Fibroblast of lung (primary cell): ENCODE measurements around the gene OSBPL1A. TPM values are rescaled to one million over a fixed set of nuclear protein-coding genes. Genes with fewer than 3 reads are reported as not detected.

Source experiments
- DNase-seq, 2 donors: peaks; one replicate each; pipeline versions ENCODE4 v3.0.0 to v3.0.0-alpha.2; 2010; ENCODE audit warnings: low read depth in 2 of 2
- H2AFZ ChIP-seq: 2 replicates; pipeline ENCODE4 v1.5.1; 2012; ENCODE audit warnings: low read length, control low read depth, inconsistent platforms
- H3K27ac ChIP-seq: 2 replicates; pipeline ENCODE4 v1.5.1; 2011; ENCODE audit warnings: low read length, control low read depth; ENCODE audit not compliant: insufficient read depth
- H3K27me3 ChIP-seq: 2 replicates; pipeline ENCODE4 v1.5.1; 2011; ENCODE audit warnings: mild to moderate bottlenecking, low read length; ENCODE audit not compliant: control insufficient read depth, insufficient read depth
- H3K36me3 ChIP-seq: 2 replicates; pipeline ENCODE4 v1.5.1; 2011; ENCODE audit warnings: low read length; ENCODE audit not compliant: control insufficient read depth, insufficient read depth
- H3K4me1 ChIP-seq: 2 replicates; pipeline ENCODE4 v1.5.1; 2011; ENCODE audit warnings: low read length; ENCODE audit not compliant: control insufficient read depth, insufficient read depth; ENCODE audit errors: extremely low read depth
- H3K4me2 ChIP-seq: 2 replicates; pipeline ENCODE4 v1.5.1; 2011; ENCODE audit warnings: low read length, control low read depth; ENCODE audit not compliant: insufficient read depth; ENCODE audit errors: extremely low read depth
- H3K4me3 ChIP-seq, 4 experiments: fragments of 200-600 bp in 1 of 4; sonication (generic) in 1 of 4; replicated peaks in 1 of 4; 2 replicates each; pipeline ENCODE4 v1.5.1; 2011 to 2016; ENCODE audit warnings: low read length in 4 of 4, low read depth in 3 of 4, mild to moderate bottlenecking in 3 of 4, control low read depth in 2 of 4, inconsistent platforms in 1 of 4, mixed read lengths in 1 of 4; ENCODE audit not compliant: insufficient read depth in 1 of 4; ENCODE audit errors: control extremely low read depth in 1 of 4
- H3K79me2 ChIP-seq: 2 replicates; pipeline ENCODE4 v1.5.1; 2012; ENCODE audit warnings: mild to moderate bottlenecking, low read length, inconsistent platforms; ENCODE audit not compliant: control insufficient read depth, insufficient read depth
- H3K9ac ChIP-seq: 2 replicates; pipeline ENCODE4 v1.5.1; 2011; ENCODE audit warnings: mild to moderate bottlenecking, low read length, control low read depth; ENCODE audit not compliant: insufficient read depth
- H3K9me3 ChIP-seq: 2 replicates; pipeline ENCODE4 v1.5.1; 2012; ENCODE audit warnings: low read depth, low read length; ENCODE audit not compliant: control insufficient read depth, insufficient read depth
- H4K20me1 ChIP-seq: 2 replicates; pipeline ENCODE4 v1.5.1; 2011; ENCODE audit warnings: low read length; ENCODE audit not compliant: control insufficient read depth, insufficient read depth; ENCODE audit errors: extremely low read depth
- EZH2 ChIP-seq: IDR thresholded peaks from 2 replicates; pipeline ENCODE4 v1.5.1; 2012; ENCODE audit warnings: low read length, control low read depth, mild to moderate bottlenecking; ENCODE audit errors: missing control alignments
- polyA plus RNA-seq, 2 donors: library from polyadenylated mRNA; depleted of rRNA in 1 of 2; stranded (reverse) in 1 of 2; unstranded in 1 of 2; fragments of >200 nt; gene quantifications; 2 replicates each; pipeline ENCODE4 v1.2.1, GENCODE V29; 2011 to 2012; ENCODE audit warnings: missing spikeins in 1 of 2
- total RNA-seq: library from RNA; depleted of rRNA; stranded (reverse); fragments of >200 nt; gene quantifications from 2 replicates; pipeline ENCODE4 v1.2.1, GENCODE V29; 2014
- TF ChIP-seq, protein P1 (sequence below), 2 donors: IDR thresholded peaks in 1 of 2; conservative IDR thresholded peaks in 1 of 2; 1 replicate in 1 of 2; 2 replicates in 1 of 2; pipeline ENCODE4 v1.5.1; 2011 to 2012; ENCODE audit warnings: low read length in 2 of 2, control low read depth in 1 of 2, inconsistent platforms in 1 of 2, low read depth in 1 of 2, mild to moderate bottlenecking in 1 of 2

The OSBPL1A gene
- total and polyA plus RNA-seq, 2 donors (not counting 1 experiment from before 2014, with no cell fraction given), result 67.5 to 73.3 TPM

GRCh38 chr18:24140697-24141096, 256.9 kb downstream of the OSBPL1A start:
- no peak overlapping the region for H3K9ac ChIP-seq
- no peaks in the 10 kb centered on the region for H3K4me1 ChIP-seq
- no peak for TF ChIP-seq EZH2
- TF ChIP-seq, protein P1, sequence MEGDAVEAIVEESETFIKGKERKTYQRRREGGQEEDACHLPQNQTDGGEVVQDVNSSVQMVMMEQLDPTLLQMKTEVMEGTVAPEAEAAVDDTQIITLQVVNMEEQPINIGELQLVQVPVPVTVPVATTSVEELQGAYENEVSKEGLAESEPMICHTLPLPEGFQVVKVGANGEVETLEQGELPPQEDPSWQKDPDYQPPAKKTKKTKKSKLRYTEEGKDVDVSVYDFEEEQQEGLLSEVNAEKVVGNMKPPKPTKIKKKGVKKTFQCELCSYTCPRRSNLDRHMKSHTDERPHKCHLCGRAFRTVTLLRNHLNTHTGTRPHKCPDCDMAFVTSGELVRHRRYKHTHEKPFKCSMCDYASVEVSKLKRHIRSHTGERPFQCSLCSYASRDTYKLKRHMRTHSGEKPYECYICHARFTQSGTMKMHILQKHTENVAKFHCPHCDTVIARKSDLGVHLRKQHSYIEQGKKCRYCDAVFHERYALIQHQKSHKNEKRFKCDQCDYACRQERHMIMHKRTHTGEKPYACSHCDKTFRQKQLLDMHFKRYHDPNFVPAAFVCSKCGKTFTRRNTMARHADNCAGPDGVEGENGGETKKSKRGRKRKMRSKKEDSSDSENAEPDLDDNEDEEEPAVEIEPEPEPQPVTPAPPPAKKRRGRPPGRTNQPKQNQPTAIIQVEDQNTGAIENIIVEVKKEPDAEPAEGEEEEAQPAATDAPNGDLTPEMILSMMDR (conservative IDR thresholded peaks at IDR 0.05 in 1 of 2, IDR thresholded peaks at IDR 0.05 in 1 of 2; ENCODE audit: low read depth in 1 of 2, low read length in 2 of 2), result no peak
- H2AFZ ChIP-seq, result no peak overlapping the region
- H3K79me2 ChIP-seq, result no peaks in the 10 kb centered on the region
- H3K9me3 ChIP-seq, result no peaks in the 10 kb centered on the region
- H3K4me3 ChIP-seq, result no peak overlapping the region
- no peaks in the 10 kb centered on the region for H3K36me3 ChIP-seq
- no peak for DNase-seq
- H3K4me2 ChIP-seq, result no peak overlapping the region
- no peaks in the 10 kb centered on the region for H3K27me3 ChIP-seq
- no peaks in the 10 kb centered on the region for H4K20me1 ChIP-seq
- no peak overlapping the region for H3K27ac ChIP-seq

DNA sequence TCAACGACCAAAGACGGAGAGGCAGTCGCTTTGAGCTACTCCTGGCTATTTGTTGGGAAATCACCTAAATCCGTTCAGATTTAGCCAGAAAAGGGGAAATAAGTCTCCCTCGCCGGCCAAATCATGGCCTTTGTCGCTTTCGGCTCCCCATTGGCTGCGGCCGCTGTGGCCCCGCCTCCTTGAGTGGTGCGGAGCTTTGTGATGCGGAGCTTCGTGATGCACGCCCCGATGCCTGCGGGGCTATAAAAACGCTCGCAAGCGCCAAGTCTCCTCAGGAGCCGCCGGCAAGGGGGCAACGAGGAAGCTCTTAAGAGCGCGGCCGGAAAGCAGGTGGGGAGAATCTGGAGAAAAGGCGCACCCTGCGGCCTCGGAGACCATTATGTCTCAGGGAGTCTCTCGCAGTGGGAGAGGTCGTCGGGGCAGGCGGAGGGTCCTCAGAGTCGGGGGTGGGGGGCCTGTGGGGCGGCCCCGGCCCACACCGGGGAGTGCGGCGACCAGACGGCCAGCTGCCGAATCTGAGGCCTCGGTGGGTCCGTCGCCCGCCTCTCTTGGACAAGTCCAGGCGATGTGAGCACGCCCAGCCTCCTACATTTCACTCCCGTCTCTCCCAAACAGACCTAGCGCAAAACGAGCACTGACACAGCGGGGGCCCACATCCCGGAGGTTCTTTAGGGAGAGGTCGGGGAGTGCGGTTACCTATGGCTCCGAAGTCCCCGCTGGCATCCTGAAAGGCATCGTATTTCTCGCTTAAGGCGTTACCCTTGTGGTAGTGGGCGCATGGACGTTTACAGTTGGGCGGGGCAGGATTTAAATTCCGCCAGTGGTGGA, 258.6 kb downstream of the OSBPL1A start, which contains the start of gene CABYR:
Gene CABYR, plus strand, starts transcription at position 274 of the 828 bp plus-strand sequence. CDS start 4,053 bp downstream, outside the sequence.
- no peaks in the 10 kb centered on the region for H3K36me3 ChIP-seq
- H3K9ac ChIP-seq, result peak within 1 kb of the TSS; percentile 49
- H4K20me1 ChIP-seq, result no peaks in the 10 kb centered on the region
- no peaks in the 10 kb centered on the region for H3K79me2 ChIP-seq
- peak within 1 kb of the TSS; percentile 70 for H2AFZ ChIP-seq
- peak within 1 kb of the TSS; percentile 54 to 76 (median 68) for H3K4me3 ChIP-seq
- H3K27ac ChIP-seq, result peak within 1 kb of the TSS; percentile 49
- no peaks in the 10 kb centered on the region for H3K4me1 ChIP-seq
- H3K27me3 ChIP-seq, result no peaks in the 10 kb centered on the region
- H3K9me3 ChIP-seq, result no peaks in the 10 kb centered on the region
- no peak for TF ChIP-seq EZH2
- TF ChIP-seq, protein P1 (conservative IDR thresholded peaks at IDR 0.05 in 1 of 2, IDR thresholded peaks at IDR 0.05 in 1 of 2; ENCODE audit: low read depth in 1 of 2, low read length in 2 of 2), result no peak
- peak; percentile 85 to 91 for DNase-seq
- H3K4me2 ChIP-seq, result peak within 1 kb of the TSS; percentile 89

GRCh38 chr18:24138409-24138788, 259.2 kb downstream of the OSBPL1A start:
- Histone ChIP-seq H3K9ac (no peak overlapping the region), H3K4me1 (no peaks in the 10 kb centered on the region), H4K20me1 (no peaks in the 10 kb centered on the region), H3K9me3 (no peaks in the 10 kb centered on the region), H3K4me3 (peak overlapping the region; percentile 54 to 76 (median 68)), H3K36me3 (no peaks in the 10 kb centered on the region), H3K27me3 (no peaks in the 10 kb centered on the region), H3K79me2 (no peaks in the 10 kb centered on the region), H3K4me2 (peak overlapping the region; percentile 79), H2AFZ (peak overlapping the region; percentile 70), H3K27ac (peak overlapping the region; percentile 49)
- DNase-seq, result no peak
- TF ChIP-seq EZH2, result no peak
- TF ChIP-seq, protein P1 (conservative IDR thresholded peaks at IDR 0.05 in 1 of 2, IDR thresholded peaks at IDR 0.05 in 1 of 2; ENCODE audit: low read depth in 1 of 2, low read length in 2 of 2), result no peak
